ENCODE measurements around the gene LEFTY2.
A peak's percentile ranks its signal among the peaks of the same experiment; 100 is the strongest.

LEFTY2 gene

DNA sequence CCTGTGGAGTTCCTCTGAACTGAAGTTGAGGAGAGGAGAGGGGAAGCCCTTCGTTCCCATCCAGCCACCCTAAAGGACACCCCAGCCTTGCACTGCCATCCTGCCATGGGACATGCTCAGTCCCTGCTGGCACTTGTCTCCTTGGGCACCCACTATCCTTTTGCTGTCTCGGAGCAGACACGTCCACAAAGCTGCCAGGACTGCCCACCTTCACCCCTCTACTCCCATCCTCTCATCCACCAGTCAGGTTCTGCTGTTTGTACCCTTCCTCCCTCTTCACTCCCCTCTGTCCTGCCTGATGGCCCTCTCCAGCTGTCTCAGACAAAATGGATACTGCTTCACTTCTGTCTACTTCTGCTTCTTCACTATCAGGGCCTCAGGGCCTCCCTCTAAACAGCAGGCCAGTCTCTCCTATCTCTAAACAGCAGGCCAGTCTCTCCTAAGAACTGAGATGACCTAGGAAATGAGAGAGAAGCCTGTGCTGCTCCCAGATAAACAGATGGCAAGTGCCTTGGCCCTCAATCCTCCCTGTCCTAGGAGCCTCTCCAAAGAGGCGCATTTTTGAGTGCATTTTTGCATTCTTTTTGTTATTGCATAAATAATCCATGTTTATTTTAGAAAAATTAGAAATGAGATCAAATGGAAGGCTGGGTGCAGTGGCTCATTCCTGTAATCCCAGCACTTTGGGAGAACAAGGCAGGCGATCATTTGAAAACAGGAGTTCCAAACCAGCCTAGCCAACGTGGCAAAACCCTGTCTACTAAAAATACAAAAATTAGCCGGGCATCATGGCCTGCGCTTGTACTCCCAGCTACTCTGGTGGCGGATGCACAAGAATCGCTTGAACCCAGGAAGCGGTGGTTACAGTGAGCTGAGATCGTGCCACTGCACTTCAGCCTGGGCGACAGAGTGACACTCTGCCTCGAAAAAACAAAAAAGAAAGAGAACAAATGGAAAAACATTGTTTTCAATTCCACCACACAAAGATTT, 12.5 kb downstream of the LEFTY2 start:
- no peaks in the 10 kb centered on the region for H3K36me3 ChIP-seq (replicated peaks; ENCODE audit: insufficient read depth, low read length)
- H3K27me3 ChIP-seq (replicated peaks; ENCODE audit: insufficient read depth, low read length), result no peaks in the 10 kb centered on the region
- no peaks in the 10 kb centered on the region for H3K9me3 ChIP-seq (replicated peaks; ENCODE audit: insufficient read depth, low read length)
- H3K9ac ChIP-seq (ENCODE audit: low read length), result no peak overlapping the region
- peak overlapping the region; percentile 39 for H2AFZ ChIP-seq (ENCODE audit: low read length)
- H3K9me2 ChIP-seq (replicated peaks; ENCODE audit: insufficient read depth, low read length), result no peaks in the 10 kb centered on the region
- DNase-seq, result no peak
- H4K20me1 ChIP-seq (ENCODE audit: insufficient read depth, low read length), result no peaks in the 10 kb centered on the region
- 0 out of 2 replicates have a peak, but pooled peaks cover 3% of the 10 kb centered on the region for H3K4me1 ChIP-seq (ENCODE audit: low read length)
- peaks cover 6% of the 10 kb centered on the region for H3K79me2 ChIP-seq (ENCODE audit: low read length)
- peaks cover 6% of the 10 kb centered on the region; the same call in 1 of the 2 replicates for H3F3A ChIP-seq (ENCODE audit: insufficient read depth, low read length)
- H3K4me3 ChIP-seq (ENCODE audit: low read length), result no peak overlapping the region
- H3K27ac ChIP-seq (ENCODE audit: low read length), result no peak overlapping the region
- TF ChIP-seq, protein P1, sequence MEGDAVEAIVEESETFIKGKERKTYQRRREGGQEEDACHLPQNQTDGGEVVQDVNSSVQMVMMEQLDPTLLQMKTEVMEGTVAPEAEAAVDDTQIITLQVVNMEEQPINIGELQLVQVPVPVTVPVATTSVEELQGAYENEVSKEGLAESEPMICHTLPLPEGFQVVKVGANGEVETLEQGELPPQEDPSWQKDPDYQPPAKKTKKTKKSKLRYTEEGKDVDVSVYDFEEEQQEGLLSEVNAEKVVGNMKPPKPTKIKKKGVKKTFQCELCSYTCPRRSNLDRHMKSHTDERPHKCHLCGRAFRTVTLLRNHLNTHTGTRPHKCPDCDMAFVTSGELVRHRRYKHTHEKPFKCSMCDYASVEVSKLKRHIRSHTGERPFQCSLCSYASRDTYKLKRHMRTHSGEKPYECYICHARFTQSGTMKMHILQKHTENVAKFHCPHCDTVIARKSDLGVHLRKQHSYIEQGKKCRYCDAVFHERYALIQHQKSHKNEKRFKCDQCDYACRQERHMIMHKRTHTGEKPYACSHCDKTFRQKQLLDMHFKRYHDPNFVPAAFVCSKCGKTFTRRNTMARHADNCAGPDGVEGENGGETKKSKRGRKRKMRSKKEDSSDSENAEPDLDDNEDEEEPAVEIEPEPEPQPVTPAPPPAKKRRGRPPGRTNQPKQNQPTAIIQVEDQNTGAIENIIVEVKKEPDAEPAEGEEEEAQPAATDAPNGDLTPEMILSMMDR (IDR thresholded peaks at IDR 0.05; ENCODE audit: low read length), result no peak
- TF ChIP-seq EZH2 (optimal IDR thresholded peaks at IDR 0.05; ENCODE audit: low read depth, low read length) (no peak), EZH2phosphoT487 (IDR thresholded peaks at IDR 0.05; ENCODE audit: low read length) (no peak)
- H3K4me2 ChIP-seq (ENCODE audit: low read depth, low read length), result no peak overlapping the region

DNA sequence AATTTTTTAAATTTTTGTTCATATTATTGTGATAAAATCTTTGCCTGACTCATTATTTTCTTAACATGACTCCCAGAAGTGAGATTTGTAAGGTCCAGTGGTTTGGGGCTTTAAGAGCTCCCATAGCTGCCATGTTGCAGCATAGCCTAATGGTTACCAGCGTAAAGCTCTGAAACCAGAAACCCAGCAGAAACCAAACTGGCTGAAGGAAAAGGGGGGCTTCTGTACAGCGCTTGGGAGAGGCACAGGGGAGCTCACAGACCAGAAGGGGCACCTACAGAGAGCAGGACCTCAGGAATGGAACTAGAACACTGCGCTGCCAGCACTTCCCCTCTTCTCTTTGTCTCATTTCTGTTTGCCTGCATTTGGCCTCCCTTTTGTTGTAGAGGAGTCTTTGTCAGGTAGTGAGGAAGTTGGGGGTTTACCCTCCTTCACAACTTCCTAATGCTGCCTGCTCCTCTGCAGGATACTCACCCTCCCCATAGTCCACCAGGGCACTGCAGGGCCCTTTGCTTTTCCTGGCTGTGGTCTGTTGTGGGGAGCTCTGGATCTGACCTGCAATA, 14.4 kb downstream of the LEFTY2 start:
- Histone ChIP-seq H2AFZ (ENCODE audit: low read length) (peak overlapping the region; percentile 20; the same call in 1 of the 2 replicates), H3K4me3 (ENCODE audit: low read length) (no peak overlapping the region), H3K27me3 (replicated peaks; ENCODE audit: insufficient read depth, low read length) (no peaks in the 10 kb centered on the region), H3K36me3 (replicated peaks; ENCODE audit: insufficient read depth, low read length) (no peaks in the 10 kb centered on the region), H4K20me1 (ENCODE audit: insufficient read depth, low read length) (no peaks in the 10 kb centered on the region), H3K27ac (ENCODE audit: low read length) (no peak overlapping the region), H3K79me2 (ENCODE audit: low read length) (peaks cover 24% of the 10 kb centered on the region), H3K4me2 (ENCODE audit: low read depth, low read length) (no peak overlapping the region), H3K9me3 (replicated peaks; ENCODE audit: insufficient read depth, low read length) (no peaks in the 10 kb centered on the region), H3K9ac (ENCODE audit: low read length) (no peak overlapping the region), H3K9me2 (replicated peaks; ENCODE audit: insufficient read depth, low read length) (no peaks in the 10 kb centered on the region), H3K4me1 (ENCODE audit: low read length) (peaks cover 15% of the 10 kb centered on the region), H3F3A (ENCODE audit: insufficient read depth, low read length) (peaks cover 13% of the 10 kb centered on the region; the same call in 1 of the 2 replicates)
- TF ChIP-seq EZH2phosphoT487 (IDR thresholded peaks at IDR 0.05; ENCODE audit: low read length) (no peak), EZH2 (optimal IDR thresholded peaks at IDR 0.05; ENCODE audit: low read depth, low read length) (no peak)
- TF ChIP-seq, protein P1 (IDR thresholded peaks at IDR 0.05; ENCODE audit: low read length), result no peak
- no peak for DNase-seq

- peak within 1 kb of the TSS; percentile 97 for H3K9ac ChIP-seq (ENCODE audit: low read length)
- peaks cover 38% of the 10 kb centered on the region for H3K79me2 ChIP-seq (ENCODE audit: low read length)
- peak within 1 kb of the TSS; percentile 98 for H3K4me3 ChIP-seq (ENCODE audit: low read length)
- TF ChIP-seq EZH2phosphoT487 (IDR thresholded peaks at IDR 0.05; ENCODE audit: low read length), result no peak
- TF ChIP-seq EZH2 (optimal IDR thresholded peaks at IDR 0.05; ENCODE audit: low read depth, low read length), result no peak
- TF ChIP-seq, protein P1 (IDR thresholded peaks at IDR 0.05; ENCODE audit: low read length), result no peak
- peaks cover 15% of the 10 kb centered on the region for H3K4me1 ChIP-seq (ENCODE audit: low read length)
- H2AFZ ChIP-seq (ENCODE audit: low read length), result peak within 1 kb of the TSS; percentile 93
- no peaks in the 10 kb centered on the region for H4K20me1 ChIP-seq (ENCODE audit: insufficient read depth, low read length)
- H3K9me2 ChIP-seq (replicated peaks; ENCODE audit: insufficient read depth, low read length), result no peaks in the 10 kb centered on the region
- H3K4me2 ChIP-seq (ENCODE audit: low read depth, low read length), result peak within 1 kb of the TSS; percentile 90
- peak; percentile 99 for DNase-seq
- H3K27ac ChIP-seq (ENCODE audit: low read length), result peak within 1 kb of the TSS; percentile 83
- no peaks in the 10 kb centered on the region for H3K27me3 ChIP-seq (replicated peaks; ENCODE audit: insufficient read depth, low read length)
- peaks cover 13% of the 10 kb centered on the region; the same call in 1 of the 2 replicates for H3F3A ChIP-seq (ENCODE audit: insufficient read depth, low read length)
- no peaks in the 10 kb centered on the region for H3K9me3 ChIP-seq (replicated peaks; ENCODE audit: insufficient read depth, low read length)
- H3K36me3 ChIP-seq (replicated peaks; ENCODE audit: insufficient read depth, low read length), result peaks cover 3% of the 10 kb centered on the region; the same call in 1 of the 2 replicates
Observed at GRCh38 chr1:225923692-225924555, 17.1 kb downstream of the LEFTY2 start, which contains the start of gene PYCR2. Gene PYCR2, minus strand, starts transcription at chr1:225924250. Its CDS starts 140 bp downstream, at chr1:225924110.

All from MM.1S (cell line).